Stimulated activated CD8-positive, alpha-beta memory T cell treated with anti-CD3 and anti-CD28 coated beads, Interleukin-7, amount 100 ng/mL, for 24 hours (primary cell): ENCODE measurements around the gene ZNF182.
"Not testable (repeated sequence)": the region's sequence is repeated elsewhere in the genome, so short reads cannot be mapped to it uniquely, and the experiment has no call there.

Source experiments
- DNase-seq: peaks from one replicate; pipeline ENCODE4 v3.0.0-alpha.2; 2020; ENCODE audit warnings: low read depth

Gene ZNF182

DNA sequence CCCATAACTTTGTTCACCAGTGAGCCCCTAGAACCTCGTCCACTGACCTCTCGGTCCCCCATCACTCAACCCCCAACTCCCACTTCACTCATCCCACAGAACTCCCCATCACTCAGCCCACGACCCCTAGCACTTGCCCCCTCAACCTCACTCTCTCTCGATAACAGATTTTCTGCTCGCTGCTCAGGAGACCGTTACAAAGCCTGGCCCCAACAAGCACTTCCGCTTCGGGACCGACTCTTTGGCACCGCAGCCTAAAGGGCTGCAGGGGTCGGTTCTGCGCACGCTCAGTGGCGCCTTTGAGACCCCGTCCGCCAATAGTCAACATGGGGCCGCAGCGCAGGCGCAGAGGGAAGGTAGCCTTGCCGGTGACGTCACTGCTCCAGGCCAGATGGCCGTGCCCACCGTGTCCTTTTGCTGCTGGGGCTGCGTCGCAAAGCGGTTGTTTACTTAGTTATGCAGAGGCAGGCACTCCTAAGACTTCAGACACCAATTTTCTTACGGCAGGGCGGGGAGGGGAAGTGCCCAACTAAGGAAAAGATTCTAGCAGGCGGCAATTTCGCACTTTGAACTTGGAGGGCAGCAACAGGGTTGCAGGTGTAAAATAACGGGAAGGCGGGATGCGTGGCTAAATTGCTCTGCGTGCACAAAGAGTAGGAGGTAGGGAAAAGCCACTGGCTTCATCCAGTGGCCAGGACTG, at the start of gene ZNF182:
ZNF182 (minus strand) TSS at position 232 of the 700 bp plus-strand sequence. CDS start 1,380 bp downstream, outside the sequence.
- DNase-seq = peak; percentile 77

- no peak for DNase-seq
These were observed 43.1 kb upstream of the ZNF182 start for GRCh38 chrX:48046846-48047245.

- DNase-seq = no peak
These were observed 41.9 kb upstream of the ZNF182 start for GRCh38 chrX:48045410-48046311.

DNA sequence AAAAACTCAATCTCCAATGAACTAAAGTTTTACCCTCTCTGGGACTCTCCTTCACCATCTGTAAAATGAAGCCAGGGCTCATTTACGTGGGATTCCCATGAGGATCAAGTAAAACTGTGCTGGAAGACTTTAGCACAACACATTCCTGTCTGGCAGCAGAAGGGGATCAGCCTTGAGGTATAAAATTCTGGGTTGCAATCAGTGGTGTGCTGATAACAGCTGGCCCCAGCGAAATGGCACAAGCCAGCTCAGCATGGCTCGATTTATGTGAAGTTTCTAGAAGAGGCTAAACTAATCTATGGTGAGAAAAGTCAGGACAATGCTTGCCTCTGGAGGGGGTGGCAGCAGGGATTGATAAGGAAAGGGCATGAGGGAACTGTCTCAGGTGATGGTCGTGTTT, 39.3 kb upstream of the ZNF182 start:
- DNase-seq = no peak

DNA sequence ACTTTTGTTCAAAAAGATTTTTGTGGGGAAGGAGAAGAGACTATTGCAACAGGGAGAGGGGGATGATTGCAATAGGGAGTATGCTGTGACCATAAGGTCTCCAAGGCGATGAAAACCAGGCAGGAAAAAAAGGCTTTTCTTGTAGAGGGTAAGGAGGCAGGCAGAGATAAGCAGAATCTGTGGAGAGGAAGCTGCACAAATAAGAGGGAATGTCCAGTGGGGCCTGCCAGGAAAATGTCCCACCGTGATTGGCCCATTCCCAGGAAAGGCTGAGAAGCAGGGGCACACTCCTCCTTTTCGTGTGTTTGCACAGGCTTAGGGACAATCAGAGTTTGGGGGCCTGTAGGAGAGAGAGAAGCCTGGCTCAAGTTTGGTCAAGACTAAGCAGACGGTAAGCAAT, 32.1 kb upstream of the ZNF182 start:
- DNase-seq = no peak

- DNase-seq = not testable (repeated sequence)
These were observed 26.9 kb upstream of the ZNF182 start for GRCh38 chrX:48030641-48031173.

DNA sequence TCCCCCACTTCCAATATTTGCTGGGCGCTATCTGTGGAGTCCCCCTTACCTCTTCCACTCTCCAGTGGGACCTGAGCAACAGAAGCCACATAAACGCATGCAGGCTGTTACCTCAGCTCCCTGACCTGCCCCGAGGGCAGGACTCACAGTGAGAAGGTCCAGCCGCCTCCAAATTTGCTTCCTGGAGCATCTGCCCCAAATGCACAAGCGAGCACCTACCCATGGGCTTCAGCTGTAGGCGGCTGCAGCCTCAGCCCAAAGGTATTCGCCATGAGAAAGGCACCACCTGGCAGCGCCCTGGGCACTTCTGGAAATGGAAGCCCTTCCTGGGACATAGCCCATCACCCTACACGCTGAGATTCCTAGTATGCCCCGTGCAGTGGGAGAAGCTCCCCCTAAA, 26.4 kb upstream of the ZNF182 start:
- DNase-seq = no peak

DNA sequence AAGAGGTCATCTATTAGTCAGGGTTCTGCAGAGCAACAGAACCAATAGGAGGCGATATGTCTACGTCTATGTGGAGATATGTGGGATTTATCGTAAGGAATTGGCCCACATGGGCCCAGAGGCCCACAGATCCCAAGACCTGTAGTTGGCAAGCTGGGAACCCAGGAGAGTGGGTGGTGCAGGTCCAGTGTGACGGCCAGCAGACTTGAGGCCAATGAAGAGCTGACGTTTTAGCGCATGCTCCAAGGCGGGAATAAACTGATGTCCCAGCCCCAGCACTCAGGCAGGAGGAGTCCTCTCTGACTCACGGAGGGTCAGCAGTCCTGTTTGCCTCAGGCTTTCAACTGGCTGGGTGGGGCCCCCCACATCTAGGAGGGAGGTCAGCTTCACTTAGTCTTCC, 24.3 kb upstream of the ZNF182 start:
- no peak for DNase-seq

DNA sequence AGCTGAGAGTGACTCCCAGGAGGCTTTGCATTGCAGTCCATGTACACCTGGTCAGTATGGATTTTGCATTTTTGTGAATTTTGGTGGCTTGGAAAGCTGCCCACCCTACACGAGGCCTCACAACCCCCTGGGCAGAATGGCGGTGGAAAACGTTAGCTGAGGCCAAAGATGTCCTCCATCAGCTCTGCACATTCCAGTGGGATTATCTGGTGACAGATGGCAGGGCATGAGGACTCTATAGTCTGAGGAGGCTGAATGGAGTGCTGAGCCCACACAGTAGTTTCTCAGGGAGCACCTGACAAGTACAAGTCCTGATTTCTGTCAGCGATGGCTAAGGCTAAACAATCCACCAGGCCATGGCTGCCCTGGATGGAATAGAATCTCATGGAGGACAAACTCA, 23.8 kb upstream of the ZNF182 start:
- not testable (repeated sequence) for DNase-seq

DNA sequence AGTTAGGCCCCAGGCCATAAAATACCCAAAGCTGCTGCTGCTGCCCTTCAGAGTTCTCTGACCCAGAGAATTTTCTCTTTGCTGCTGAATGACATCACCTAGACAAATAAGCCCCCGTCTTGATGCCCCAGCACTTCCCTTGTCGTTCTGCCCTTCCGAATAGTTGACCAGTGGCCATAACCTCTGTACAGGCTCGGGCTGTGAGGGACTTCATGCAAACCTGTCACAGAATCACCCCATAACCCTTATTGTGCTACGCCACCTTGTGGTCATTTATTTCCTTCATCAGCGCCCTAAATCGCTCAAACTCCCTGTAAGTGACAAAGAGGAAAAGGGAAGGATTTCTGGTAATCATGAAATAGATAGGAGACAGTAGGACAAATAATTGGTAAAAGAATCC, 21.8 kb upstream of the ZNF182 start:
- no peak for DNase-seq

GRCh38 chrX:48022738-48023137, 18.9 kb upstream of the ZNF182 start:
- no peak for DNase-seq

DNA sequence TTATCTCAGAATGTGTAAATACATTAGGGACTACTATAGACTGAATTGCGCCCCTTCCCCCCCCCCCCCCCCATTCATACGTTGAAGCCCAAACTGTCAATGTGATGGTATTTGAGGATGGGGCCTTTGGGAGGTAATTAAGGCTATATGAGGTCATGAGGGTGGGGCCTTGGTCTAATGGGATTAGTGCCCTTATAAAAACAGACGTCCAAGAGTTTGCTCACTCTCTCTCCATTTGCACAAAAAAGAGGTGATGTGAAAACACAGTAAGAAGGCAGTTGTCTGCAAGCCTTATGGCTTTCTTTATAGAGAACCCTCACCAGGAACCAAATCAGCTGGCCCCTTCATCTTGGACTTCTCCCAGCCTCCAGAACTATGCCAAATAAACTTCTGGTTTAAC, 18.3 kb upstream of the ZNF182 start:
- no peak for DNase-seq

DNA sequence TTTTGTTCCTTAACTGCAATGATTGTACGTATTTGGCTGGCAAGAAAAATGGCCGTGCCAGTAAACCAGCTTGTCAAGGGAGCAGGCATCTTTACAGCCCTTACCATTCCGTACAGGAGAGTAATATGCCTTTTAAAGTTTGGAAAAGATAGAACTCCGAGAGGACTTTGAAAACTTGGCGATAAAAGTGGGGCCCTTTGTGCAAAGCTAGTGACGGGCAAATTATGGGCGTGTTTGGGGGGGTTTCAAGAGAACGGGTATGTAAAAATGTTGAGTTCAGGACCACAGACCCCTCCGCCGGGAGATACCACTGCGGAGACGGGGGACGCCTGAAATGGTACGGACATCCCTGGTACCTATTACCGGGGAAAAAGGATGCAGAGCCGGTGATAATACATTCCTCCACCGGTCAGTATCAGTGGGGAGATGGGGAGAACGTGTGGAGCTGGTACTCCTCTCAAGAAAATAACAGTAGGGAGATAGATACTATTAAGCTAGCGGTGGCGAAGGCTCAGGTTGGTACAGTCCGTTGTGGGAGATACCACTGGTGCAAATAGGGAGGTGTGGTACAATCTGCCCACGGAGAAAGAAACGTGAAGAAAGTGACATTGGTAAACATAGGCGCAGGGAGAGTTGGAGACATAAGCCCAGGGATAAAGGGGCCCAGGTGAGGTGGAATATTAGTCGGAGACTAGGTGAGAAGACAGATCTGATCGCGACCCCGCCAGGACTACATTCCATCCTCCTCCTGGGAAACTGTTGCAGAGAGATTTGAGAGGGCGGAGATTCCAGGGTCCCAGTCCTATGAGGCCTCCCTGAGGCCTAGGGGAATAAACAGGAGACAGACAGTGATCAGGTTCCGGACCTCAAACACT, 17.5 kb upstream of the ZNF182 start:
- DNase-seq = peak; percentile 45

GRCh38 chrX:48020472-48020871, 16.7 kb upstream of the ZNF182 start:
- not testable (repeated sequence) for DNase-seq

DNA sequence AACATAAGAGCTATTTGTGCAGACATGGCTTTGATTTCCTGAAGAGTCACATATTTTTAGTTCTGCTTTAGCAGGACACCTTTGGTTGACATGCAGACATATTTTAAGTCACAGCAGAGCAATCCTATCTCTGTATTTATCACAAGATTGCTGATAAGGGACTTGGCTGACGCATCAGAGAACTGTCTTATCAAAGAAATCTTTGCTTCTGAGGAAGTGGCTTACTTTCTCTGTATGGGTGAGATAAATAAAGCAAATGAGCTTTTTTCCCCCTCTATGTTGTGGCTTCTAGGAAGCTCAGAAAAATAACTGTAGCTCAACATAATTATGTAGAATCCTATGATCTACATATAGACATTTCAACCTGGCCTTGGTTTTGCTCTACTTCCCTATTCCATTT, 16.1 kb upstream of the ZNF182 start:
- DNase-seq = not testable (repeated sequence)

- not testable (repeated sequence) for DNase-seq
These were observed 13.0 kb upstream of the ZNF182 start for GRCh38 chrX:48016583-48017310.

- DNase-seq = not testable (repeated sequence)
These were observed 5.7 kb upstream of the ZNF182 start for GRCh38 chrX:48009445-48009960.

DNA sequence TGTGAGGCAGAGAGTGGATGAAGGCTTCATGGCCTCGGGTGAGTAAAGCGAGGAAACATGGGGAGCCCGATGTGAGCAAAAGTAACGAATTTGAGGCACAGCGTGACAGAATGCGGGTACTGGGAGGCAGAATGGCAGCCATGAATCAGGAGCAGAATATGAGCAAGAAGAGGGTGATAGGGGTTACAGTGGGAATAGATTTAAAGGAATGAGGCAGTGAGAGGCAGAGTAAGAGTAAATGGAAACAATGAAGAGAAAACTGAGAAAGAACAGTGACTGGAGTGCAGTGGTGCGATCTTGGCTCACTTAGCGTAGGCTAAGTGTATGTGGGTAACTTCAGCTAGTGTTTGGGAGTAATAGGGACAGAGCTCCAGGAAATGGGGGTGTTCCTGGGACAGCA, 2.9 kb upstream of the ZNF182 start, which contains the start of gene SPACA5:
SPACA5 (plus strand) TSS at position 301 of the 400 bp plus-strand sequence. CDS start 815 bp downstream, outside the sequence.
- DNase-seq = not testable (repeated sequence)

- DNase-seq = no peak
These were observed 427 bp downstream of the ZNF182 start for GRCh38 chrX:48003367-48003757.

DNA sequence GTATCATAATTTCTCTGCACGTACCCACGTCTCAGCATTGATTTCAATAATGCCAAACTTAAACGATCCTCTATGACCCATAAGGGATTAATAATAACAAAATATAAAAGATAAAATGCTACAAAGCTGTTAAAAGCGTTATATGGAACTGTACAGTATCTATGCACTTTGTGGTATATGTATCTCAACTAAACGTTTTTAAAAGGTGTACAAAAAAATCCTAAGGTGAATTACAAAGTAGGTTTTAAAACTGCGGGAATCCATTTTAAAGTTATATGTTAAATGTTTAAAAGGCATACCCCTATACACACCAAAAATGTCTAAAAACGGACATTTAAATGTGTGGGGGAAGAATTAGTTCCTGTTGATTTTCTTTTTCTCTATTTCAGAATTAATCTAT, 860 bp downstream of the ZNF182 start:
- DNase-seq = no peak

DNA sequence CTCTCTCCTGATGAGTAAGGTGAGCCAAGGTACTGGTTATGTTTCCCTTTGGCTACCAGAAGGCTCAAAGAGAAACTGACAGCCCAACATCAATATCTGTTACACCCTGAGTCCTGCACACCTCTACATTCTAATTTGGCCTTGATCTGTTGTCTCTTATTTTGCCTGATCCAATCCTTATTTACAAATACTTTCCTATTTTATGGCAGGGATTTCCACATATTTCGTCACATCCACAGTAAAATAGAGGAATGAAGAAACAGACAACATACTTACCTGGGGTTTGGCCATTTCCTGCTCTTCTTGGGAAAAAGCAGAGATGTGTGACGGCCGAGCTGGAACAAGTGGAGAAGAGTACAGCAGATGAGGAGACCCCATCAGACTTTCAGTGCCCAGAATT, 1.5 kb downstream of the ZNF182 start:
- no peak for DNase-seq
